Glutamatergic neuron (in vitro differentiated cells): ENCODE results near the gene INPP4B. TPM values are rescaled to one million over a fixed set of nuclear protein-coding genes. Genes with fewer than 3 reads are reported as not detected.

Experiments
- DNase-seq: peaks from one replicate; pipeline ENCODE4 v3.0.0; 2022
- H3K27ac Mint-ChIP-seq: one replicate; pipeline ENCODE4 v1.8.0; 2020; ENCODE audit warnings: mild to moderate bottlenecking, mixed read lengths, inconsistent platforms; ENCODE audit not compliant: unreplicated experiment
- H3K27me3 Mint-ChIP-seq: one replicate; pipeline ENCODE4 v1.8.0; 2020; ENCODE audit warnings: mild to moderate bottlenecking, moderate library complexity, mixed read lengths, inconsistent platforms; ENCODE audit not compliant: unreplicated experiment
- H3K36me3 Mint-ChIP-seq: one replicate; pipeline ENCODE4 v1.8.0; 2020; ENCODE audit warnings: mild to moderate bottlenecking, mixed read lengths, inconsistent platforms; ENCODE audit not compliant: unreplicated experiment
- H3K4me1 Mint-ChIP-seq: one replicate; pipeline ENCODE4 v1.8.0; 2020; ENCODE audit warnings: mild to moderate bottlenecking, low read depth, mixed read lengths, inconsistent platforms; ENCODE audit not compliant: unreplicated experiment
- H3K4me3 Mint-ChIP-seq: one replicate; pipeline ENCODE4 v1.8.0; 2020; ENCODE audit warnings: mild to moderate bottlenecking, mixed read lengths, inconsistent platforms; ENCODE audit not compliant: unreplicated experiment
- H3K9me3 Mint-ChIP-seq: one replicate; pipeline ENCODE4 v1.8.0; 2020; ENCODE audit warnings: mild to moderate bottlenecking, moderate library complexity, mixed read lengths, inconsistent platforms; ENCODE audit not compliant: unreplicated experiment
- CTCF ChIP-seq: fragments of 200-600 bp; sonication (generic); IDR thresholded peaks from one replicate; pipeline ENCODE4 v1.5.0; 2021; ENCODE audit not compliant: partially characterized antibody, unreplicated experiment
- total RNA-seq: library from RNA; stranded (reverse); fragmentation: NEBNext Ultra II Directional; extraction: Animal tissue kit (Norgen Biotek cat#: 25700); gene quantifications from one replicate; pipeline ENCODE4 v1.2.1, GENCODE V29; 2021; ENCODE audit not compliant: unreplicated experiment

The INPP4B gene
- total RNA-seq, 1 donor from 2014 or later: 2.4 TPM

GRCh38 chr4:142040043-142040442, 806.1 kb downstream of the INPP4B start:
- H3K4me3 Mint-ChIP-seq: no peak overlapping the region
- H3K27me3 Mint-ChIP-seq: no peaks in the 10 kb centered on the region
- no peaks in the 10 kb centered on the region for H3K9me3 Mint-ChIP-seq
- DNase-seq: no peak
- TF ChIP-seq CTCF: no peak
- no peaks in the 10 kb centered on the region for H3K36me3 Mint-ChIP-seq
- H3K4me1 Mint-ChIP-seq: no peaks in the 10 kb centered on the region
- no peak overlapping the region for H3K27ac Mint-ChIP-seq

- no peak overlapping the region for H3K4me3 Mint-ChIP-seq
Measured at GRCh38 chr4:142036795-142037583, 809.1 kb downstream of the INPP4B start.

GRCh38 chr4:142035566-142035965, 810.5 kb downstream of the INPP4B start:
- DNase-seq: no peak
- no peaks in the 10 kb centered on the region for H3K4me1 Mint-ChIP-seq
- H3K27ac Mint-ChIP-seq: no peak overlapping the region
- H3K27me3 Mint-ChIP-seq: peaks cover 1% of the 10 kb centered on the region
- H3K4me3 Mint-ChIP-seq: no peak overlapping the region
- H3K36me3 Mint-ChIP-seq: no peaks in the 10 kb centered on the region
- H3K9me3 Mint-ChIP-seq: peaks cover 2% of the 10 kb centered on the region
- no peak for TF ChIP-seq CTCF

More at GRCh38 chr4:142036795-142037583, 809.1 kb downstream of the INPP4B start:
- Mint-ChIP-seq H3K27ac (no peak overlapping the region), H3K27me3 (peaks cover 1% of the 10 kb centered on the region), H3K9me3 (peaks cover under 1% of the 10 kb centered on the region), H3K36me3 (no peaks in the 10 kb centered on the region), H3K4me1 (no peaks in the 10 kb centered on the region)
- DNase-seq: no peak
- no peak for TF ChIP-seq CTCF

- H3K27me3 Mint-ChIP-seq: peaks cover 1% of the 10 kb centered on the region
- H3K4me1 Mint-ChIP-seq: no peaks in the 10 kb centered on the region
- no peak overlapping the region for H3K4me3 Mint-ChIP-seq
- TF ChIP-seq CTCF: no peak
- no peaks in the 10 kb centered on the region for H3K36me3 Mint-ChIP-seq
- no peak for DNase-seq
- peaks cover 2% of the 10 kb centered on the region for H3K9me3 Mint-ChIP-seq
- H3K27ac Mint-ChIP-seq: no peak overlapping the region
Measured at GRCh38 chr4:142034101-142034500, 812.0 kb downstream of the INPP4B start.

- Mint-ChIP-seq H3K4me3 (no peak overlapping the region), H3K9me3 (peaks cover 2% of the 10 kb centered on the region), H3K27ac (no peak overlapping the region), H3K36me3 (no peaks in the 10 kb centered on the region), H3K27me3 (peaks cover 3% of the 10 kb centered on the region), H3K4me1 (no peaks in the 10 kb centered on the region)
- no peak for DNase-seq
- no peak for TF ChIP-seq CTCF
Measured at GRCh38 chr4:142030010-142030409, 816.1 kb downstream of the INPP4B start.
